SK-N-SH treated with all-trans-retinoic acid at 6 μM for 48 hours (cell line): Measurements from ENCODE around the gene CASQ2.

ENCODE experiments used
- BACH2 ChIP-seq: fragments of 250-450 bp; sonication (Bioruptor Pico); IDR thresholded peaks from 2 replicates; pipeline ENCODE4 v1.9.0; 2021; ENCODE audit warnings: mild to moderate bottlenecking, borderline replicate concordance
- ISL1 ChIP-seq: fragments of 250-450 bp; sonication (Bioruptor Pico); IDR thresholded peaks from 2 replicates; pipeline ENCODE4 v2.1.2; 2022; ENCODE audit warnings: mild to moderate bottlenecking, moderate library complexity
- OSR1 ChIP-seq: fragments of 250-450 bp; sonication (Bioruptor Pico); IDR thresholded peaks from 2 replicates; pipeline ENCODE4 v1.8.0; 2022; ENCODE audit warnings: moderate library complexity, mild to moderate bottlenecking, inconsistent platforms
- RARB ChIP-seq: fragments of 250-450 bp; sonication (Bioruptor Pico); IDR thresholded peaks from 2 replicates; pipeline ENCODE4 v1.8.0; 2021; ENCODE audit warnings: mild to moderate bottlenecking, moderate library complexity
- SNAI2 ChIP-seq: fragments of 250-450 bp; sonication (Bioruptor Pico); IDR thresholded peaks from 2 replicates; pipeline ENCODE4 v1.5.0; 2020; ENCODE audit warnings: mild to moderate bottlenecking, moderate library complexity
- ZFP3 ChIP-seq: fragments of 250-450 bp; sonication (Bioruptor Pico); IDR thresholded peaks from 2 replicates; pipeline ENCODE4 v1.5.0; 2020; ENCODE audit warnings: mild to moderate bottlenecking, moderate library complexity
- ZNF565 ChIP-seq: fragments of 450-650 bp; formaldehyde crosslinking; conservative IDR thresholded peaks from 2 replicates; pipeline ENCODE4 v1.5.0; 2020; ENCODE audit warnings: low read depth, mild to moderate bottlenecking, moderate library complexity
- ZNF8 ChIP-seq: fragments of 450-650 bp; formaldehyde crosslinking; IDR thresholded peaks from 2 replicates; pipeline ENCODE4 v1.5.0; 2020; ENCODE audit warnings: mild to moderate bottlenecking, moderate library complexity
- TF ChIP-seq, protein P1 (sequence below): fragments of 250-450 bp; sonication (Bioruptor Pico); IDR thresholded peaks from 2 replicates; pipeline ENCODE4 v1.5.1; 2020; ENCODE audit warnings: low read depth, mild to moderate bottlenecking, moderate library complexity
- TF ChIP-seq, protein P2 (sequence below): fragments of 250-450 bp; sonication (Bioruptor Pico); IDR thresholded peaks from 2 replicates; pipeline ENCODE4 v1.5.1; 2021; ENCODE audit warnings: mild to moderate bottlenecking, moderate library complexity
- TF ChIP-seq, protein P3 (sequence below): fragments of 250-450 bp; sonication (Bioruptor Pico); IDR thresholded peaks from 2 replicates; pipeline ENCODE4 v1.8.0; 2020; ENCODE audit warnings: mild to moderate bottlenecking, moderate library complexity, borderline replicate concordance
- TF ChIP-seq, protein P4 (sequence below): fragments of 250-450 bp; sonication (Bioruptor Pico); IDR thresholded peaks from 2 replicates; pipeline ENCODE4 v1.5.0; 2020; ENCODE audit warnings: mild to moderate bottlenecking, moderate library complexity

DNA sequence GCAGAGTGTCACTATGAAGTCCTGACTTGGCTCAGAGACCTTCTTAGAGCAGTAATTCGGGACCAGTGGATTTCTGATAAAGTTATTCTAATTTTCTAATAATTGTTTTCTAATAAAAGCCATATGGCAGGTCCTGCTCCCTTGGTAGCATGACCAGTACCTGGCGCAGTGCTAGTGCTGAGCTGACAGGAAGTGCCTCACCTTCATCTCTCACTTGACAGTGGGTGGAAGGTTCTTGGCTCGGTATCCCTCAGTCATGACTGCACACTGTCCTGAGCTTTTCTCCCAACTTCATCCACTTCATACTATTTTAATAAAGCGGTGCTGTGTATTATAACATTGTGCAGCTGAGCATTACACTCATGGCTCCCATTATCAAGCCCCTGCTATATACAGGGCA is 112.6 kb downstream of the CASQ2 start:
- TF ChIP-seq ZNF8 (CRISPR knock-in tag) (no peak), ZNF565 (no peak), SNAI2 (CRISPR knock-in tag) (no peak), RARB (CRISPR knock-in tag) (no peak), BACH2 (no peak), OSR1 (CRISPR knock-in tag) (no peak), ZFP3 (no peak), ISL1 (CRISPR knock-in tag) (no peak)
- TF ChIP-seq, protein P1, sequence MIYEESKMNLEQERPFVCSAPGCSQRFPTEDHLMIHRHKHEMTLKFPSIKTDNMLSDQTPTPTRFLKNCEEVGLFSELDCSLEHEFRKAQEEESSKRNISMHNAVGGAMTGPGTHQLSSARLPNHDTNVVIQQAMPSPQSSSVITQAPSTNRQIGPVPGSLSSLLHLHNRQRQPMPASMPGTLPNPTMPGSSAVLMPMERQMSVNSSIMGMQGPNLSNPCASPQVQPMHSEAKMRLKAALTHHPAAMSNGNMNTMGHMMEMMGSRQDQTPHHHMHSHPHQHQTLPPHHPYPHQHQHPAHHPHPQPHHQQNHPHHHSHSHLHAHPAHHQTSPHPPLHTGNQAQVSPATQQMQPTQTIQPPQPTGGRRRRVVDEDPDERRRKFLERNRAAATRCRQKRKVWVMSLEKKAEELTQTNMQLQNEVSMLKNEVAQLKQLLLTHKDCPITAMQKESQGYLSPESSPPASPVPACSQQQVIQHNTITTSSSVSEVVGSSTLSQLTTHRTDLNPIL (CRISPR knock-in tag): no peak
- TF ChIP-seq, protein P2, sequence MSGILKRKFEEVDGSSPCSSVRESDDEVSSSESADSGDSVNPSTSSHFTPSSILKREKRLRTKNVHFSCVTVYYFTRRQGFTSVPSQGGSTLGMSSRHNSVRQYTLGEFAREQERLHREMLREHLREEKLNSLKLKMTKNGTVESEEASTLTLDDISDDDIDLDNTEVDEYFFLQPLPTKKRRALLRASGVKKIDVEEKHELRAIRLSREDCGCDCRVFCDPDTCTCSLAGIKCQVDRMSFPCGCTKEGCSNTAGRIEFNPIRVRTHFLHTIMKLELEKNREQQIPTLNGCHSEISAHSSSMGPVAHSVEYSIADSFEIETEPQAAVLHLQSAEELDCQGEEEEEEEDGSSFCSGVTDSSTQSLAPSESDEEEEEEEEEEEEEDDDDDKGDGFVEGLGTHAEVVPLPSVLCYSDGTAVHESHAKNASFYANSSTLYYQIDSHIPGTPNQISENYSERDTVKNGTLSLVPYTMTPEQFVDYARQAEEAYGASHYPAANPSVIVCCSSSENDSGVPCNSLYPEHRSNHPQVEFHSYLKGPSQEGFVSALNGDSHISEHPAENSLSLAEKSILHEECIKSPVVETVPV (CRISPR knock-in tag): no peak
- TF ChIP-seq, protein P3, sequence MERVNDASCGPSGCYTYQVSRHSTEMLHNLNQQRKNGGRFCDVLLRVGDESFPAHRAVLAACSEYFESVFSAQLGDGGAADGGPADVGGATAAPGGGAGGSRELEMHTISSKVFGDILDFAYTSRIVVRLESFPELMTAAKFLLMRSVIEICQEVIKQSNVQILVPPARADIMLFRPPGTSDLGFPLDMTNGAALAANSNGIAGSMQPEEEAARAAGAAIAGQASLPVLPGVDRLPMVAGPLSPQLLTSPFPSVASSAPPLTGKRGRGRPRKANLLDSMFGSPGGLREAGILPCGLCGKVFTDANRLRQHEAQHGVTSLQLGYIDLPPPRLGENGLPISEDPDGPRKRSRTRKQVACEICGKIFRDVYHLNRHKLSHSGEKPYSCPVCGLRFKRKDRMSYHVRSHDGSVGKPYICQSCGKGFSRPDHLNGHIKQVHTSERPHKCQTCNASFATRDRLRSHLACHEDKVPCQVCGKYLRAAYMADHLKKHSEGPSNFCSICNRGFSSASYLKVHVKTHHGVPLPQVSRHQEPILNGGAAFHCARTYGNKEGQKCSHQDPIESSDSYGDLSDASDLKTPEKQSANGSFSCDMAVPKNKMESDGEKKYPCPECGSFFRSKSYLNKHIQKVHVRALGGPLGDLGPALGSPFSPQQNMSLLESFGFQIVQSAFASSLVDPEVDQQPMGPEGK: no peak
- TF ChIP-seq, protein P4, sequence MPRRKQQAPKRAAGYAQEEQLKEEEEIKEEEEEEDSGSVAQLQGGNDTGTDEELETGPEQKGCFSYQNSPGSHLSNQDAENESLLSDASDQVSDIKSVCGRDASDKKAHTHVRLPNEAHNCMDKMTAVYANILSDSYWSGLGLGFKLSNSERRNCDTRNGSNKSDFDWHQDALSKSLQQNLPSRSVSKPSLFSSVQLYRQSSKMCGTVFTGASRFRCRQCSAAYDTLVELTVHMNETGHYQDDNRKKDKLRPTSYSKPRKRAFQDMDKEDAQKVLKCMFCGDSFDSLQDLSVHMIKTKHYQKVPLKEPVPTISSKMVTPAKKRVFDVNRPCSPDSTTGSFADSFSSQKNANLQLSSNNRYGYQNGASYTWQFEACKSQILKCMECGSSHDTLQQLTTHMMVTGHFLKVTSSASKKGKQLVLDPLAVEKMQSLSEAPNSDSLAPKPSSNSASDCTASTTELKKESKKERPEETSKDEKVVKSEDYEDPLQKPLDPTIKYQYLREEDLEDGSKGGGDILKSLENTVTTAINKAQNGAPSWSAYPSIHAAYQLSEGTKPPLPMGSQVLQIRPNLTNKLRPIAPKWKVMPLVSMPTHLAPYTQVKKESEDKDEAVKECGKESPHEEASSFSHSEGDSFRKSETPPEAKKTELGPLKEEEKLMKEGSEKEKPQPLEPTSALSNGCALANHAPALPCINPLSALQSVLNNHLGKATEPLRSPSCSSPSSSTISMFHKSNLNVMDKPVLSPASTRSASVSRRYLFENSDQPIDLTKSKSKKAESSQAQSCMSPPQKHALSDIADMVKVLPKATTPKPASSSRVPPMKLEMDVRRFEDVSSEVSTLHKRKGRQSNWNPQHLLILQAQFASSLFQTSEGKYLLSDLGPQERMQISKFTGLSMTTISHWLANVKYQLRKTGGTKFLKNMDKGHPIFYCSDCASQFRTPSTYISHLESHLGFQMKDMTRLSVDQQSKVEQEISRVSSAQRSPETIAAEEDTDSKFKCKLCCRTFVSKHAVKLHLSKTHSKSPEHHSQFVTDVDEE (CRISPR knock-in tag): no peak
